Measurements from ENCODE around the gene OLIG2.

OLIG2 gene

GRCh38 chr21:33028287-33028670 lies 2.5 kb downstream of the OLIG2 start:
- Histone ChIP-seq H3K36me3 (ENCODE audit: control insufficient read depth, insufficient read depth, low read length) (no peaks in the 10 kb centered on the region), H3K9ac (ENCODE audit: low read length) (no peak overlapping the region), H3K27me3 (ENCODE audit: insufficient read depth, low read length, poor library complexity) (peaks cover 87% of the 10 kb centered on the region), H3K79me1 (ENCODE audit: low read length) (no peaks in the 10 kb centered on the region), H3K18ac (ENCODE audit: low read length) (no peak overlapping the region), H4K8ac (ENCODE audit: low read depth, low read length) (no peak overlapping the region), H3K4me3 (ENCODE audit: low read length) (no peak overlapping the region), H2BK120ac (ENCODE audit: low read depth, low read length) (no peak overlapping the region), H2BK15ac (replicated peaks; ENCODE audit: low read depth) (no peak overlapping the region), H2AK5ac (ENCODE audit: low read length) (no peak overlapping the region), H3K4ac (ENCODE audit: low read depth, low read length) (no peak overlapping the region), H3K79me2 (ENCODE audit: control insufficient read depth, insufficient read depth, low read length) (no peaks in the 10 kb centered on the region), H4K5ac (ENCODE audit: low read length) (no peak overlapping the region), H3K4me1 (ENCODE audit: control insufficient read depth, low read depth, low read length) (no peaks in the 10 kb centered on the region), H3K4me2 (ENCODE audit: low read length) (no peak overlapping the region), H3K27ac (ENCODE audit: low read depth, low read length) (no peak overlapping the region), H3K56ac (ENCODE audit: low read length) (no peak overlapping the region), H3K23ac (ENCODE audit: low read length) (no peak overlapping the region), H2BK5ac (ENCODE audit: low read length) (no peak overlapping the region)
- DNase-seq, result no peak
- no CpG with 5 or more reads among the region's 15 CpGs for WGBS (ENCODE audit: extremely low coverage, insufficient coverage, low lambda C conversion rate)

GRCh38 chr21:33028773-33029384 lies 3.1 kb downstream of the OLIG2 start:
- WGBS (ENCODE audit: extremely low coverage, insufficient coverage, low lambda C conversion rate), result 100% methylated on average over 1 of the region's 28 CpGs
- Histone ChIP-seq H2BK5ac (ENCODE audit: low read length) (no peak overlapping the region), H3K4me3 (ENCODE audit: low read length) (no peak overlapping the region), H4K8ac (ENCODE audit: low read depth, low read length) (no peak overlapping the region), H3K4ac (ENCODE audit: low read depth, low read length) (no peak overlapping the region), H3K23ac (ENCODE audit: low read length) (no peak overlapping the region), H4K5ac (ENCODE audit: low read length) (no peak overlapping the region), H3K56ac (ENCODE audit: low read length) (no peak overlapping the region), H2BK120ac (ENCODE audit: low read depth, low read length) (no peak overlapping the region), H3K4me1 (ENCODE audit: control insufficient read depth, low read depth, low read length) (no peaks in the 10 kb centered on the region), H3K9ac (ENCODE audit: low read length) (no peak overlapping the region), H3K18ac (ENCODE audit: low read length) (no peak overlapping the region), H3K27ac (ENCODE audit: low read depth, low read length) (no peak overlapping the region), H2AK5ac (ENCODE audit: low read length) (no peak overlapping the region), H3K79me1 (ENCODE audit: low read length) (no peaks in the 10 kb centered on the region), H2BK15ac (replicated peaks; ENCODE audit: low read depth) (no peak overlapping the region), H3K27me3 (ENCODE audit: insufficient read depth, low read length, poor library complexity) (peaks cover 86% of the 10 kb centered on the region), H3K36me3 (ENCODE audit: control insufficient read depth, insufficient read depth, low read length) (no peaks in the 10 kb centered on the region), H3K4me2 (ENCODE audit: low read length) (no peak overlapping the region), H3K79me2 (ENCODE audit: control insufficient read depth, insufficient read depth, low read length) (no peaks in the 10 kb centered on the region)
- no peak for DNase-seq

- H4K5ac ChIP-seq (ENCODE audit: low read length), result no peak overlapping the region
- no peak overlapping the region for H2BK5ac ChIP-seq (ENCODE audit: low read length)
- H4K8ac ChIP-seq (ENCODE audit: low read depth, low read length), result no peak overlapping the region
- H3K18ac ChIP-seq (ENCODE audit: low read length), result no peak overlapping the region
- no peak overlapping the region for H2AK5ac ChIP-seq (ENCODE audit: low read length)
- H3K23ac ChIP-seq (ENCODE audit: low read length), result no peak overlapping the region
- no peaks in the 10 kb centered on the region for H3K4me1 ChIP-seq (ENCODE audit: control insufficient read depth, low read depth, low read length)
- no peak overlapping the region for H3K4me2 ChIP-seq (ENCODE audit: low read length)
- DNase-seq, result no peak
- no peak overlapping the region for H2BK15ac ChIP-seq (replicated peaks; ENCODE audit: low read depth)
- H3K36me3 ChIP-seq (ENCODE audit: control insufficient read depth, insufficient read depth, low read length), result no peaks in the 10 kb centered on the region
- H3K56ac ChIP-seq (ENCODE audit: low read length), result no peak overlapping the region
- H2BK120ac ChIP-seq (ENCODE audit: low read depth, low read length), result no peak overlapping the region
- H3K79me1 ChIP-seq (ENCODE audit: low read length), result no peaks in the 10 kb centered on the region
- no peak overlapping the region for H3K4me3 ChIP-seq (ENCODE audit: low read length)
- WGBS (ENCODE audit: extremely low coverage, insufficient coverage, low lambda C conversion rate), result no CpG with 5 or more reads among the region's 19 CpGs
- H3K79me2 ChIP-seq (ENCODE audit: control insufficient read depth, insufficient read depth, low read length), result no peaks in the 10 kb centered on the region
- no peak overlapping the region for H3K4ac ChIP-seq (ENCODE audit: low read depth, low read length)
- no peak overlapping the region for H3K9ac ChIP-seq (ENCODE audit: low read length)
- H3K27me3 ChIP-seq (ENCODE audit: insufficient read depth, low read length, poor library complexity), result peaks cover 86% of the 10 kb centered on the region
- H3K27ac ChIP-seq (ENCODE audit: low read depth, low read length), result no peak overlapping the region
Measured at GRCh38 chr21:33029385-33029921, 3.7 kb downstream of the OLIG2 start.

- WGBS (ENCODE audit: extremely low coverage, insufficient coverage, low lambda C conversion rate), result no CpG with 5 or more reads among the region's 10 CpGs
Measured at GRCh38 chr21:33029975-33030461, 4.3 kb downstream of the OLIG2 start.

GRCh38 chr21:33030633-33031032 lies 4.9 kb downstream of the OLIG2 start:
- Histone ChIP-seq H3K9ac (ENCODE audit: low read length) (no peak overlapping the region), H3K27ac (ENCODE audit: low read depth, low read length) (no peak overlapping the region), H4K5ac (ENCODE audit: low read length) (no peak overlapping the region), H3K4me1 (ENCODE audit: control insufficient read depth, low read depth, low read length) (no peaks in the 10 kb centered on the region), H3K27me3 (ENCODE audit: insufficient read depth, low read length, poor library complexity) (peaks cover 86% of the 10 kb centered on the region), H2BK5ac (ENCODE audit: low read length) (no peak overlapping the region), H3K4me3 (ENCODE audit: low read length) (no peak overlapping the region), H3K4ac (ENCODE audit: low read depth, low read length) (no peak overlapping the region), H2BK15ac (replicated peaks; ENCODE audit: low read depth) (no peak overlapping the region), H3K4me2 (ENCODE audit: low read length) (no peak overlapping the region), H3K23ac (ENCODE audit: low read length) (no peak overlapping the region), H2BK120ac (ENCODE audit: low read depth, low read length) (no peak overlapping the region), H3K56ac (ENCODE audit: low read length) (no peak overlapping the region), H2AK5ac (ENCODE audit: low read length) (no peak overlapping the region), H3K36me3 (ENCODE audit: control insufficient read depth, insufficient read depth, low read length) (no peaks in the 10 kb centered on the region), H3K79me1 (ENCODE audit: low read length) (no peaks in the 10 kb centered on the region), H4K8ac (ENCODE audit: low read depth, low read length) (no peak overlapping the region), H3K18ac (ENCODE audit: low read length) (no peak overlapping the region), H3K79me2 (ENCODE audit: control insufficient read depth, insufficient read depth, low read length) (no peaks in the 10 kb centered on the region)
- DNase-seq, result no peak
- no CpG with 5 or more reads among the region's 6 CpGs for WGBS (ENCODE audit: extremely low coverage, insufficient coverage, low lambda C conversion rate)

More at GRCh38 chr21:33029975-33030461, 4.3 kb downstream of the OLIG2 start:
- peaks cover 86% of the 10 kb centered on the region for H3K27me3 ChIP-seq (ENCODE audit: insufficient read depth, low read length, poor library complexity)
- H3K4me2 ChIP-seq (ENCODE audit: low read length), result no peak overlapping the region
- H3K4me3 ChIP-seq (ENCODE audit: low read length), result no peak overlapping the region
- H3K56ac ChIP-seq (ENCODE audit: low read length), result no peak overlapping the region
- H3K36me3 ChIP-seq (ENCODE audit: control insufficient read depth, insufficient read depth, low read length), result no peaks in the 10 kb centered on the region
- no peak overlapping the region for H3K23ac ChIP-seq (ENCODE audit: low read length)
- no peak overlapping the region for H4K8ac ChIP-seq (ENCODE audit: low read depth, low read length)
- H4K5ac ChIP-seq (ENCODE audit: low read length), result no peak overlapping the region
- H3K4ac ChIP-seq (ENCODE audit: low read depth, low read length), result no peak overlapping the region
- no peak overlapping the region for H2BK120ac ChIP-seq (ENCODE audit: low read depth, low read length)
- H3K18ac ChIP-seq (ENCODE audit: low read length), result no peak overlapping the region
- no peaks in the 10 kb centered on the region for H3K79me1 ChIP-seq (ENCODE audit: low read length)
- H3K79me2 ChIP-seq (ENCODE audit: control insufficient read depth, insufficient read depth, low read length), result no peaks in the 10 kb centered on the region
- no peak overlapping the region for H3K9ac ChIP-seq (ENCODE audit: low read length)
- H3K27ac ChIP-seq (ENCODE audit: low read depth, low read length), result no peak overlapping the region
- DNase-seq, result no peak
- no peak overlapping the region for H2AK5ac ChIP-seq (ENCODE audit: low read length)
- H2BK5ac ChIP-seq (ENCODE audit: low read length), result no peak overlapping the region
- H3K4me1 ChIP-seq (ENCODE audit: control insufficient read depth, low read depth, low read length), result no peaks in the 10 kb centered on the region
- no peak overlapping the region for H2BK15ac ChIP-seq (replicated peaks; ENCODE audit: low read depth)
